Inflammatory macrophage treated with lipopolysaccharide for 1 hour (primary cell): ENCODE results near the gene TGFBR3.
"Not testable (repeated sequence)": the region's sequence is repeated elsewhere in the genome, so short reads cannot be mapped to it uniquely, and the experiment has no call there.

Source experiments
- DNase-seq, 2 donors: peaks; one replicate each; pipeline ENCODE4 v3.0.0-alpha.2; 2020 to 2022

Gene TGFBR3

GRCh38 chr1:91881280-91881679, 4.7 kb downstream of the TGFBR3 start:
- DNase-seq = no peak

GRCh38 chr1:91879733-91880132, 6.2 kb downstream of the TGFBR3 start:
- DNase-seq = no peak

GRCh38 chr1:91877574-91878208, 8.3 kb downstream of the TGFBR3 start:
- DNase-seq = peak in 1 of 2 donors; percentile 5

GRCh38 chr1:91876781-91877573, 9.0 kb downstream of the TGFBR3 start:
- DNase-seq = no peak

GRCh38 chr1:91876040-91876470, 9.9 kb downstream of the TGFBR3 start:
- no peak for DNase-seq

- DNase-seq = no peak
These were observed 11.8 kb downstream of the TGFBR3 start for GRCh38 chr1:91874167-91874566.

- no peak for DNase-seq
These were observed 13.3 kb downstream of the TGFBR3 start for GRCh38 chr1:91872559-91873081.

GRCh38 chr1:91872000-91872399, 14.0 kb downstream of the TGFBR3 start:
- DNase-seq = no peak

- DNase-seq = no peak
These were observed 15.6 kb downstream of the TGFBR3 start for GRCh38 chr1:91870322-91870721.

- DNase-seq = no peak
These were observed 19.5 kb downstream of the TGFBR3 start for GRCh38 chr1:91866425-91866824.

GRCh38 chr1:91864017-91864700, 21.8 kb downstream of the TGFBR3 start:
- DNase-seq = no peak

GRCh38 chr1:91863498-91863897, 22.5 kb downstream of the TGFBR3 start:
- DNase-seq = no peak

GRCh38 chr1:91862120-91862519, 23.8 kb downstream of the TGFBR3 start:
- no peak for DNase-seq

GRCh38 chr1:91857557-91858239, 28.3 kb downstream of the TGFBR3 start:
- DNase-seq = no peak

- no peak for DNase-seq
These were observed 29.0 kb downstream of the TGFBR3 start for GRCh38 chr1:91856996-91857395.

- no peak for DNase-seq
These were observed 31.0 kb downstream of the TGFBR3 start for GRCh38 chr1:91854852-91855534.

GRCh38 chr1:91853397-91853796, 32.6 kb downstream of the TGFBR3 start:
- no peak for DNase-seq

- DNase-seq = not testable (repeated sequence)
These were observed 33.9 kb downstream of the TGFBR3 start for GRCh38 chr1:91852011-91852410.

- no peak for DNase-seq
These were observed 34.6 kb downstream of the TGFBR3 start for GRCh38 chr1:91851130-91852010.

GRCh38 chr1:91850708-91851107, 35.2 kb downstream of the TGFBR3 start:
- no peak for DNase-seq

- DNase-seq = no peak
These were observed 38.1 kb downstream of the TGFBR3 start for GRCh38 chr1:91847851-91848250.
